ENCODE data around the gene TAPBPL.
"Not testable (repeated sequence)": the region's sequence is repeated elsewhere in the genome, so short reads cannot be mapped to it uniquely, and the experiment has no call there.

TAPBPL gene, protein sequence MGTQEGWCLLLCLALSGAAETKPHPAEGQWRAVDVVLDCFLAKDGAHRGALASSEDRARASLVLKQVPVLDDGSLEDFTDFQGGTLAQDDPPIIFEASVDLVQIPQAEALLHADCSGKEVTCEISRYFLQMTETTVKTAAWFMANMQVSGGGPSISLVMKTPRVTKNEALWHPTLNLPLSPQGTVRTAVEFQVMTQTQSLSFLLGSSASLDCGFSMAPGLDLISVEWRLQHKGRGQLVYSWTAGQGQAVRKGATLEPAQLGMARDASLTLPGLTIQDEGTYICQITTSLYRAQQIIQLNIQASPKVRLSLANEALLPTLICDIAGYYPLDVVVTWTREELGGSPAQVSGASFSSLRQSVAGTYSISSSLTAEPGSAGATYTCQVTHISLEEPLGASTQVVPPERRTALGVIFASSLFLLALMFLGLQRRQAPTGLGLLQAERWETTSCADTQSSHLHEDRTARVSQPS

GRCh38 chr12:6451348-6452244 lies at the start of gene TAPBPL:
TAPBPL (plus strand) TSS chr12:6452042; CDS start chr12:6452249, 207 bp downstream.
- DNase-seq: peak; percentile 81

DNA sequence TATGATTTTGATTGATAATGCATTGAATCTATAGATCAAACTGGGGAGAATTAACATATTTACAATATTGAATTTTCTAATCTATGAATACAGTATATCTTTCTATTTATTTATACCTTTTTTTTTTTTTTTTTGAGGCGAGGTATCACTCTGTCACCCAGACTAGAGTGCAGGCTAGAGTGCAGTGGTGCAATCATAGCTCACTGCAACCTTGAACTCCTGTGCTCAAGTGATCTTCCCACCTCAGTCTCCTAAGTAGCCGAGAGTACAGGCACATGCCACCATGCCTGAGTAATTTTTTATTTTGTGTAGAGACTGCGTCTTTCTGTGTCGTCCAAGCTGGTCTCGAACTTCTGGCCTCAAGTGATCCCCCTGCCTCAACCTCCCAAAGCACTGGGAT lies 47.5 kb upstream of the TAPBPL start:
- DNase-seq: no peak

DNA sequence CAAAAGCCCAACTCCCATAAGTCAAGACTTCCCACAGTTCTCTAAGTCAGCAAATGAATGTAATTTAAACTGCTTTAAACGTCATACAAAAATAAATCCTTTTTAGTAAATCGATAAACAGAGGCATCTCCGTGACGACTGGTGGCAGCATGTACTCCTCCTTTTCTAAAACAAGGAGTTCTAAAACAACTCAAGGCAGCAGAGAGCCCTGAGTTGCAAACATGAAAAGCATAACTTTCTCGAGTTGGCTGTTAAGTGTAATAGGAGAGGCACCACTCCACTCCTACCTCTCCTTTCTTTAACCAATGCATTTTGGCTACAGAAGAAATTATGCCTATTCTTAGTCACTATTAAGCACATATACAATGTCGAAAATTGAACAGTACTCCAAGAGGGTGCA lies 45.9 kb upstream of the TAPBPL start:
- DNase-seq: no peak

GRCh38 chr12:6407236-6407954 lies 44.4 kb upstream of the TAPBPL start:
- DNase-seq: no peak

- no peak for DNase-seq
Measured at GRCh38 chr12:6416596-6416995, 35.2 kb upstream of the TAPBPL start.

GRCh38 chr12:6418796-6419195 lies 33.0 kb upstream of the TAPBPL start:
- no peak for DNase-seq

- DNase-seq: no peak
Measured at GRCh38 chr12:6420364-6420763, 31.5 kb upstream of the TAPBPL start.

GRCh38 chr12:6423267-6424007 lies 28.4 kb upstream of the TAPBPL start:
- DNase-seq: peak; percentile 84

DNA sequence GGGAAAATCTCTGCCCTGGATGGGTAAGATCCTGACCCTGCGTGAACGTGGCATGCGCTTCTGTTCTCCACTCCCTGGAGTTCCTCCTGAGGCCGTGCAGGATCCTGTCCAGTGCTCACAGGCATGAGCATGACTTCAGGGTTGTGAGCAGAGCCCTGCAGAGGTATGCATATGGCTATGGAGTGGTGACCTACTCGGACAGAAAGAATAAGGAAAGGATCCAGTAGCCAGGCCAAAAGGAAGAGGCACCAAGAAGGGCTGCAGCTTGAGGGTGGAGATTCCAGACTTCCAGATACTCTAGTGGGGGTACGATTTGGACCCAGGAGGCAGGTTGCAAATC lies 27.9 kb upstream of the TAPBPL start:
- DNase-seq: no peak

DNA sequence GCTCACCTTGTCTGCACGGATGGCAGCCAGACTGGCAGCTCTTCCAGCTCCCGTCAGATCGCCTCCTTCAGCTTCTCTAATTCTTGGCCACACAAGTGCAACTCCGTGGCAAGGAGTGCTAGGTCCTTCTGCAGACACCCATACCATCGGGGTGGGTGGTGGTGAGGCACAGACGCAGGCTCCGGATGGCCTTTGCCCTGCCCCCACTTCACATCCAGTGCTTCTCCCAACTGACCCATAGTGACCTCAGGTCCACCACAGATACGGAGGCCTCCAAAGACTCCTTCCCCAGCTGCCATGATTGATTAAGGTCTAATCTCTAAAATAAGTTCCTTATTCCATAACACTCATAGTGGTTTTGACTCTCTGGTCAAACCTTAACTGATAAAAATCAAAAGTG lies 27.0 kb upstream of the TAPBPL start:
- DNase-seq: no peak

GRCh38 chr12:6425590-6426531 lies 26.0 kb upstream of the TAPBPL start:
- no peak for DNase-seq

DNA sequence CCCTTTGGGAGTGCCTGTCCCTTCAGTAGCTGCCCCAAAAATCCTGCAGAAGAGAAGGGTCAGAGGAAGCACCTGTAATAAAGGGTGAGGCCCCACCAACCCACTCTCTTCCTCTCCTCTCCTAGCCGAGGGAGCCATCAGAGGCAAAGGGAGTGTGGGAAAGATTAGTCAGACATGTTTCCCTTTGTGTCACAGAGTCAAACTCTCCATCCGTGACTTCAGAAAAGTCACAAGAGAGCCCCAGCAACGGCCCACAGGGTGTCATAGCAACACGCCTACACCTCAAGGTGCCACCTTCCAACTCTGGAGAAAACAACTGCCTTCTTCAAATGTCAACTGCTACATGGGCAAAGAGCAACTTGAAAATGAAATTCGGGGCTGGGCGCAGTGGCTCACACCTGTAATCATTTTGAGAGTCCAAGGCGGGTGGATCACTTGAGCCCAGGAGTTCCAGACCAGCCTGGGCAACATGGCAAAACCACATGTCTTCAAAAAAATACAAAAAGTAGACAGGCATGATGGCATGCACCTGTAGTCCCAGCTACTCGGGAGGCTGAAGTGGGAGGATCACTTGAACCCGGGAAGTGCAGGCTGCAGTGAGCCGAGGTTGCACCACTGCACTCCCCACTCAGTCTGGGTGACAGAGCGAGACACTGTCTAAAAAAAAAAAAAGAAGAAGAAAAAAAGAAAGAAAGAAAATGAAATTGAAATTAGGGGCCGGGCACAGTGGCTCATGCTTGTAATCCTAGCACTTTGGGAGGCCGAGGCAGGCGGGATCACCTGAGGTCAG lies 24.8 kb upstream of the TAPBPL start:
- peak; percentile 89 for DNase-seq

- DNase-seq: not testable (repeated sequence)
Measured at GRCh38 chr12:6427796-6428195, 24.0 kb upstream of the TAPBPL start.

DNA sequence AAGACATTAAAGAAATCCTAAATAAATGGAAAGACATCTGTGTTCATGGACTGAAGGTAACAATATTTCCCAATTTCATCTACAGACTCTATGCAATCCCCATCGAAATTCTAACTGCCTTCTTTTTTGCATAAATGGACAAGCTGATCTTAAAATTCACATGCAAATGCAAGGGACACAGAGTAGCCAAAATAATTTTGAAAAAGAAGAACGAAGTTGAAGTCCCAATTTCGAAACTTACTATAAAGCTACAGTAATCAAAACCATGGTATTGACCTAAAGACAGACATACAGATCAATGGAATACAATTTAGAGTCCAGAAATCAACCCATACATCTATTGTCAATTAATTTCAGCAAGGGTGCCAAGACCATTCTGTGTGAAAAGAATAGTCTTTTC lies 23.5 kb upstream of the TAPBPL start:
- DNase-seq: no peak

DNA sequence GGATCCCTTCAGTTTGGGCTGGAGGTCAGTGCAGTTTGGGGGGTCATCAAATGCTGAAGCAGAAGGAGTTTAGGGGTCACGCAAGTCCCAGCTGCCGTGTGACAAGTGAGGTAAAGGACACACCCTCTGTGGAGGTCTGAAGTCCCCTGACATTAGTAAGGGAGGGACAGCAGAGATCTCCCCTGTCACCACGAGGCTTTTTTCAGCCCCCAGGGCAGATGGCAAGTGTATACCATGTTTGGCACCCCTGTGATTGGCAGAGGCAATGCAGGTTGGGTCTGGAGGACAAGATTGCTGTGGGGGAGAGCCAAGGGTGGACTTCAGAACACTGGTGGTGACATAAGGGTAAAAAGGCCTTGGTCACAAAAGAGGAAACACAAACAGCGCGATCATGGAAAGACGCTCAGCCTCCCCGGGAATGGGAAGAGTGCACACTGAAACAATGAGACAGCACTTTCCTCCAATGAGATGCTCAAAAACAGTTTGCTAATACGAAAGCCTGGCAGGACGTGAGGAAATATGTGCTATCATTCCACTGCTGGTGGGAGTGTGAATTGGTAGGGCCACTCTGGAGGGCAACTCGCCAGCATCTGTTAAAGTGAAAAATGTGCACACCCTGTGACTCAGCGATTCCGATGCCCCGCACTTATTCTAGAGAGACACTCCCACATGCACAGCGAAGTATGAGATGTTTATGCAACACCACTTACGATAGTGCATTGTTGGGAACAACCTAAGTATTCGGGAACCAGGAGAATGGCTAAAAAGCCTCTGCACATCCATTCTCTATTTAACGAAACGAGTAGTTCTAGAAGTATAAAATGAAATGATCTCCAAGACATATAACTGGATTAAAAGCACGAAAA lies 21.5 kb upstream of the TAPBPL start:
- peak; percentile 46 for DNase-seq

DNA sequence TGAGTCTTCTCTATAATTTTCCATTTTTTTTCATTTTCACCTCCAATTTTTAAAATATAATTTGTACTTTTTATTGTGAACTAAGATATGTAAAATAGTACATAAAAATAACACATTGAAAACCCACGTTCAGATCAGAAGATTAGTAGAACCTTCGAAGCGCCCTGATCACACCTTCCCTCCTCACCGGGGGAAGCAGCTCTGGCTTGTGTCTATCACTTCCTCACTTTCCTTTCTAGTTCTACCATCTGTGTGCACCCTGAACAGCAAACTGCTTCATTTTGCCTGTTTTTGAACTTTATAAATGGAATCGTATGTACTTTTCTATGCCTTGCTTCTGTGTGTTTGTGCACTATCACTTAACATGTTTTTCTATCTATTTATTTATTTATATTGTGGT lies 18.9 kb upstream of the TAPBPL start:
- peak; percentile 54 for DNase-seq

DNA sequence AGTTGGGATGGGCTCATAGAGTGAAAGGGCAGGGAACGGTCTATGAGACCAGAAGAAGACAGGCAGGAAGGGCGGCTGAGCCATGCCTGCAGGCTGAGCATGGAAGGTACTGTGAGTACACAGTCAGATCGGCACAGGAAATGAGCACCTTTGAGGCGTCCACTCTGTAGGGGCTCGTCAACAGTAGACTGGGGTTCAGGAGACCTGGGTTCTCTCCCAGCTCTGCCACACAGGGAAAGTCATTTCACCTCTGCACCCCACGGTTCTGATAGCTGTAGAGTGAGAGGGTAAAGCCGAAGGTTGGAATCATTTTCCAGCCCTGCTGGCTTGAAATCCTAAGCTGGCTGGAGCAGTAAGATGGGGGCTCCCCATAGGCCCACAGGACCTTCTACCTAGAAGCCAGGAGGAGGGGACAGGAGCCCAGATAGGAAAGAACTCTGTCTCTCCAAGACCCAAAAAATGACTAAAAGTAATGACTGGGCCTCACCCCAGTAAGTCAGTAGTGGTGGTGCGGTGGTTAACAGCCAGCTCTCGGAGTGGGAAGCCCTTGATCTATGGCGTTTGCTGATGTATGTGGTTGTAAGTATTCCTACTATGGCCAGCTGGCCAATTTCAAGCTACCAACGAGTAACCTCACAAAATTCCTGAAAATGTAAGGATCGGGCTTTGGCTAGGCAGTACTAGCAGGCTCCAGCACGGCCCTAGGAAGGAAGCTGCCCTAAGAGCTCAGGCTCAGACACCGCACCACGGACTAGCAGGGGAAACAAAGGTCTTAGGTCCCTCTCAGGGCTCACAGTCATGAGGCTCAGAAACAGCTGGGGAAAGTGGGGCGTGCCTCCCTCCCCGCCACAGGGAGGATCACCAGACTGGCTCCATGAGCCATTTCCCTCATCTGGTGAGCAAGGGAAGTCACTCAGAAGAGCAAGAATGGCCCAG lies 17.4 kb upstream of the TAPBPL start:
- peak; percentile 72 for DNase-seq
